Body of pancreas (tissue), 4 donors: ENCODE results near the gene GLS2. TPM values are rescaled to one million over a fixed set of nuclear protein-coding genes. Genes with fewer than 3 reads are reported as not detected.
A peak's percentile ranks its signal among the peaks of the same experiment; 100 is the strongest.
"Not testable (repeated sequence)": the region's sequence is repeated elsewhere in the genome, so short reads cannot be mapped to it uniquely, and the experiment has no call there.

Source experiments
- ATAC-seq: fragments of 150-250 bp; one replicate; pipeline ENCODE4 v1.9.1; 2016
- DNase-seq, 4 donors: peaks; one replicate each; pipeline ENCODE4 v3.0.0-alpha.2; 2019
- H3K27ac ChIP-seq, 4 donors: fragments of 200-600 bp; sonication (generic); 1 replicate in 3 of 4; 2 replicates in 1 of 4; pipeline versions ENCODE4 v1.5.1 to v1.6.1; 2016 to 2019; ENCODE audit warnings: mild to moderate bottlenecking in 1 of 4, mixed read lengths in 1 of 4, moderate library complexity in 1 of 4
- H3K27me3 ChIP-seq, 2 donors: fragments of 200-600 bp; sonication (generic); one replicate each; pipeline ENCODE4 v1.6.0; 2016; ENCODE audit warnings: mild to moderate bottlenecking in 1 of 2
- H3K36me3 ChIP-seq, 2 donors: fragments of 200-600 bp; sonication (generic); replicated peaks in 1 of 2; 2 replicates each; pipeline ENCODE4 v1.5.1; 2016; ENCODE audit warnings: low read depth in 2 of 2; ENCODE audit not compliant: insufficient read depth in 1 of 2
- H3K4me1 ChIP-seq: fragments of 200-600 bp; sonication (generic); one replicate; pipeline ENCODE4 v1.6.0; 2016
- H3K4me3 ChIP-seq, 2 donors: fragments of 200-600 bp; sonication (generic); 1 replicate in 1 of 2; 2 replicates in 1 of 2; pipeline ENCODE4 v1.5.1; 2016 to 2019
- H3K9me3 ChIP-seq, 3 donors: fragments of 200-600 bp; sonication (generic); 1 replicate in 2 of 3; 2 replicates in 1 of 3; pipeline ENCODE4 v1.5.1; 2016
- CTCF ChIP-seq, 7 experiments: fragments of 450-650 bp in 4 of 7; fragments of 200-600 bp in 3 of 7; sonication (generic) in 3 of 7; IDR thresholded peaks; one replicate each; pipeline ENCODE4 v1.5.1; 2016 to 2019; ENCODE audit warnings: antibody characterized with exemption in 7 of 7
- POLR2A ChIP-seq, 3 donors: fragments of 450-650 bp; IDR thresholded peaks; one replicate each; pipeline ENCODE4 v1.6.1; 2016; ENCODE audit warnings: antibody characterized with exemption in 3 of 3, mild to moderate bottlenecking in 2 of 3
- WGBS, 2 donors: methylation state at CpG; one replicate each; pipeline ENCODE4 v1.1.5; 2017; 5-methylcytosine and 5-hydroxymethylcytosine counted together
- intact Hi-C: fragments of 100-400 bp; cut with DNase I; formaldehyde crosslinking; loops from one replicate; pipeline ENCODE4 v1.15.1; 2023
- total RNA-seq, 2 donors: library from RNA; depleted of rRNA; stranded (reverse); fragments of >200 nt; gene quantifications; one replicate each; pipeline ENCODE4 v1.1.0, GENCODE V29; 2016

Gene GLS2
- total RNA-seq, 2 donors from 2014 or later, result 44.4 to 45.5 TPM

- Histone ChIP-seq H3K27me3 (no peaks in the 10 kb centered on the region), H3K27ac (peak within 1 kb of the TSS; percentile 78 to 92 (median 88)), H3K4me1 (peaks cover 12% of the 10 kb centered on the region), H3K36me3 (no peaks in the 10 kb centered on the region), H3K4me3 (peak within 1 kb of the TSS; percentile 41 to 88), H3K9me3 (no peaks in the 10 kb centered on the region)
- peak; percentile 44 to 81 (median 80) for TF ChIP-seq POLR2A (IDR thresholded peaks at IDR 0.05)
- peak in 3 of 7 experiments; percentile 28 to 41 (median 36) for TF ChIP-seq CTCF (IDR thresholded peaks at IDR 0.05)
- peak; percentile 98 for ATAC-seq
- DNase-seq, result peak; percentile 87 to 90 (median 90)
- intact Hi-C loops, result no loop called here
- 0% methylated on average over 19 to 58 of the region's 58 CpGs for WGBS, 2 donors
Measured at GRCh38 chr12:56448860-56449621, 38.9 kb downstream of the GLS2 start, which contains the start of gene TIMELESS. Gene TIMELESS, minus strand, starts transcription at chr12:56449426. Its CDS starts 15,256 bp downstream, at chr12:56434170.

GRCh38 chr12:56443208-56443607 is 44.8 kb downstream of the GLS2 start:
- H3K27ac ChIP-seq, intact Hi-C loops, H3K9me3 ChIP-seq, H3K36me3 ChIP-seq, H3K4me1 ChIP-seq, H3K4me3 ChIP-seq, DNase-seq, H3K27me3 ChIP-seq, ATAC-seq: not testable (repeated sequence)
- 31 to 45% methylated on average over 2 of the region's 2 CpGs for WGBS, 2 donors

GRCh38 chr12:56437430-56438176 is 50.4 kb downstream of the GLS2 start:
- no peaks in the 10 kb centered on the region for H3K27me3 ChIP-seq
- DNase-seq (no peak), ATAC-seq (no peak)
- H3K4me1 ChIP-seq, result no peaks in the 10 kb centered on the region
- H3K4me3 ChIP-seq, result no peak overlapping the region
- no peak overlapping the region for H3K27ac ChIP-seq
- no peaks in the 10 kb centered on the region for H3K36me3 ChIP-seq
- TF ChIP-seq POLR2A (IDR thresholded peaks at IDR 0.05), result no peak
- no peak for TF ChIP-seq CTCF (IDR thresholded peaks at IDR 0.05)
- H3K9me3 ChIP-seq, result no peaks in the 10 kb centered on the region
- intact Hi-C loops, result no loop called here
- WGBS, 2 donors, result 77 to 91% methylated on average over 11 of the region's 11 CpGs

- Histone ChIP-seq H3K27ac (no peak overlapping the region), H3K36me3 (peaks cover 0 to 3% of the 10 kb centered on the region in 2 donors), H3K27me3 (no peaks in the 10 kb centered on the region), H3K4me3 (no peak overlapping the region), H3K9me3 (no peaks in the 10 kb centered on the region), H3K4me1 (no peaks in the 10 kb centered on the region)
- DNase-seq (no peak), ATAC-seq (no peak)
- 88 to 93% methylated on average over 6 of the region's 6 CpGs for WGBS, 2 donors
- TF ChIP-seq CTCF (IDR thresholded peaks at IDR 0.05) (no peak), POLR2A (IDR thresholded peaks at IDR 0.05) (no peak)
- intact Hi-C loops, result no loop called here
Measured at GRCh38 chr12:56434828-56435227, 53.1 kb downstream of the GLS2 start.

- ATAC-seq (no peak), DNase-seq (no peak)
- H3K4me1 ChIP-seq, result no peaks in the 10 kb centered on the region
- H3K27ac ChIP-seq, result no peak overlapping the region
- TF ChIP-seq POLR2A (IDR thresholded peaks at IDR 0.05) (no peak), CTCF (IDR thresholded peaks at IDR 0.05) (no peak)
- peaks cover 0 to 3% of the 10 kb centered on the region in 2 donors for H3K36me3 ChIP-seq
- no peaks in the 10 kb centered on the region for H3K9me3 ChIP-seq
- intact Hi-C loops, result no loop called here
- no peak overlapping the region for H3K4me3 ChIP-seq
- H3K27me3 ChIP-seq, result no peaks in the 10 kb centered on the region
- whole genome bisulfite sequencing, 2 donors, result 93 to 94% methylated on average over 3 of the region's 3 CpGs
Measured at GRCh38 chr12:56431850-56432249, 56.1 kb downstream of the GLS2 start.
